Measurements from ENCODE around the gene ECEL1. TPM values are rescaled to one million over a fixed set of nuclear protein-coding genes. Genes with fewer than 3 reads are reported as not detected.

The ECEL1 gene
- total and polyA plus RNA-seq, 2 of the 4 experiments (the other 2 are of a cell fraction), result not detected

DNA sequence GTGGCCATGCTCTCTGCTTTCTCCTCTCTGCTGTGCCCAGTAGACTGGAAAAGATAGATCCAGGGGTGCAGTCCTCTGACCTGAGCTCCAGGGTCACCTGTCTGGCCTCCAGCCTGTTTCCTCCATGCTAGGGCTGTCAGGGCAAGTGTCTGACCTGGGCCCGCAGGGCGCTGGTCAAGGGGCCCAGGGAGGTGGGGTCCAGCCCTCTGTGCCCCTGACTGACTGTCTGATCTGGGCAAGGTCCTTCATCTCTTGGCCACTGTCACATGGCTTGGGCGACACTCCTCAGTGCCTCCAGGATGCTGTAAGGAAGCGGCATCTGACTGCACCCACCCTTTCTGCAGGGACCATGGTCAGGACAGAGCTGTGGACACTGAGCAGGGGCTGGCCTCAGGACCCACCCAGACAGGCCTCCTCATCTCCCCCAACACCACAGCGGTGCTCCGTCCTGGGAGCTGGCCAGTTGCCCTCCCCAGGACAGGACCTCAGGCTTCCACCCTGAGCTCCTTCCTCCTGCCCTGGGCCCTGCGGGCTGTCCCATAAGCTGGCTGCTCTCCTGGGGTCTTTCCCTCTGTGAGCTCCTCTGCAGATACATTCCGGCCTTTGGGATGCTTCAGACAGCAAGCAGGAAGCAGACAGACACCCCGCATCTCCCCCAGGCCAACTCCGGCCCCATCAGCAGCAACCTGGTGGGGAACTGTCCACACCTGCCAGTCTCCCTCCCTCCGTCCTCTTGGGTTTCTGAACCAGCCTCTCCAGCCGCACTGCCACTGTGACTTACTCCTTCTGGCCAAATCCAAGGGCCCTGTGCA, 52.9 kb downstream of the ECEL1 start:
- H3K18ac ChIP-seq (ENCODE audit: low read depth, low read length), result no peak overlapping the region
- H3K4me2 ChIP-seq (ENCODE audit: low read depth, low read length), result no peak overlapping the region
- 69% methylated on average over 9 of the region's 12 CpGs; no CpG with 5 or more reads in 1 of the 2 experiments for WGBS, 2 experiments (ENCODE audit: extremely low coverage in 2 of 2, insufficient read length in 1 of 2)
- H4K91ac ChIP-seq (ENCODE audit: insufficient read depth, low read depth, low read length), result no peak overlapping the region
- no peak overlapping the region for H3K4me3 ChIP-seq (ENCODE audit: insufficient read depth, low read depth, low read length)
- no peak overlapping the region for H3K14ac ChIP-seq (replicated peaks; ENCODE audit: low read depth, low read length)
- intact Hi-C loops (cut with micrococcal nuclease), result no loop called here
- H3K56ac ChIP-seq (ENCODE audit: extremely low read depth, insufficient read depth, low read length), result no peak overlapping the region
- no peak overlapping the region for H2BK15ac ChIP-seq (ENCODE audit: low read depth, low read length)
- H3K79me1 ChIP-seq (ENCODE audit: low read depth in 1 of 2, low read length in 2 of 2), result no peaks in the 10 kb centered on the region
- H3K9ac ChIP-seq (ENCODE audit: low read depth, low read length), result no peak overlapping the region
- no peak overlapping the region for H2BK20ac ChIP-seq (ENCODE audit: low read depth, low read length)
- H2BK5ac ChIP-seq (ENCODE audit: low read depth, low read length, poor library complexity, severe bottlenecking), result no peak overlapping the region
- DNase-seq, result no peak
- H4K8ac ChIP-seq (ENCODE audit: low read depth in 2 of 2, low read length in 2 of 2), result no peak overlapping the region
- no peak overlapping the region for H2BK120ac ChIP-seq (ENCODE audit: low read depth, low read length)
- no peaks in the 10 kb centered on the region for H3K9me1 ChIP-seq (ENCODE audit: insufficient read depth, low read length)
- no peak overlapping the region for H2AK9ac ChIP-seq (replicated peaks; ENCODE audit: low read depth, low read length, poor library complexity)
- H3K36me3 ChIP-seq (ENCODE audit: control insufficient read depth, insufficient read depth, low read length), result no peaks in the 10 kb centered on the region
- no peak overlapping the region for H3K27ac ChIP-seq (ENCODE audit: insufficient read depth, low read length)
- dilution Hi-C loops (cut with HindIII; ENCODE audit: low sequenced_read_pairs, unreplicated experiment), result no loop called here
- H3K23ac ChIP-seq (ENCODE audit: low read depth, low read length), result no peak overlapping the region
- ChIA-PET CTCF (no interaction called here), POLR2A (ENCODE audit: unreplicated experiment) (no interaction called here)
- H4K20me1 ChIP-seq (ENCODE audit: insufficient read depth, low read length), result no peaks in the 10 kb centered on the region
- H2AK5ac ChIP-seq (ENCODE audit: low read depth, low read length), result no peak overlapping the region
- peaks cover 31% of the 10 kb centered on the region for H3K27me3 ChIP-seq (ENCODE audit: control insufficient read depth, insufficient read depth, low read length)
- BruUV-seq (replicated peaks), result no TSS peak
- no peak overlapping the region for H4K5ac ChIP-seq (ENCODE audit: low read depth, low read length)
- H2AFZ ChIP-seq (replicated peaks; ENCODE audit: low read length, poor library complexity), result no peak overlapping the region
- in situ Hi-C loops (cut with MboI; ENCODE audit: low sequenced_read_pairs), result loop anchor here (5.0 kb wide), 1 partner anchor 527 kb away; no protein-coding TSS in a partner anchor
- TF ChIP-seq CEBPB (IDR thresholded peaks at IDR 0.05; ENCODE audit: low read depth, low read length) (no peak), NFE2L2 (IDR thresholded peaks at IDR 0.05; ENCODE audit: low read depth, low read length) (no peak), BHLHE40 (IDR thresholded peaks at IDR 0.05; ENCODE audit: low read depth, low read length) (no peak), RFX5 (IDR thresholded peaks at IDR 0.05; ENCODE audit: low read depth, low read length) (no peak), CHD1 (IDR thresholded peaks at IDR 0.05; ENCODE audit: low read depth, low read length) (no peak), RAD21 (IDR thresholded peaks at IDR 0.05; ENCODE audit: low read length) (no peak), POLR2A (IDR thresholded peaks at IDR 0.05; ENCODE audit: low read depth, low read length) (no peak), MAZ (IDR thresholded peaks at IDR 0.05; ENCODE audit: borderline replicate concordance, low read depth, low read length) (no peak)
- TF ChIP-seq, protein P1, sequence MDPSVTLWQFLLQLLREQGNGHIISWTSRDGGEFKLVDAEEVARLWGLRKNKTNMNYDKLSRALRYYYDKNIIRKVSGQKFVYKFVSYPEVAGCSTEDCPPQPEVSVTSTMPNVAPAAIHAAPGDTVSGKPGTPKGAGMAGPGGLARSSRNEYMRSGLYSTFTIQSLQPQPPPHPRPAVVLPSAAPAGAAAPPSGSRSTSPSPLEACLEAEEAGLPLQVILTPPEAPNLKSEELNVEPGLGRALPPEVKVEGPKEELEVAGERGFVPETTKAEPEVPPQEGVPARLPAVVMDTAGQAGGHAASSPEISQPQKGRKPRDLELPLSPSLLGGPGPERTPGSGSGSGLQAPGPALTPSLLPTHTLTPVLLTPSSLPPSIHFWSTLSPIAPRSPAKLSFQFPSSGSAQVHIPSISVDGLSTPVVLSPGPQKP (IDR thresholded peaks at IDR 0.05; ENCODE audit: borderline replicate concordance, low read depth, low read length), result no peak
- TF ChIP-seq, protein P2, sequence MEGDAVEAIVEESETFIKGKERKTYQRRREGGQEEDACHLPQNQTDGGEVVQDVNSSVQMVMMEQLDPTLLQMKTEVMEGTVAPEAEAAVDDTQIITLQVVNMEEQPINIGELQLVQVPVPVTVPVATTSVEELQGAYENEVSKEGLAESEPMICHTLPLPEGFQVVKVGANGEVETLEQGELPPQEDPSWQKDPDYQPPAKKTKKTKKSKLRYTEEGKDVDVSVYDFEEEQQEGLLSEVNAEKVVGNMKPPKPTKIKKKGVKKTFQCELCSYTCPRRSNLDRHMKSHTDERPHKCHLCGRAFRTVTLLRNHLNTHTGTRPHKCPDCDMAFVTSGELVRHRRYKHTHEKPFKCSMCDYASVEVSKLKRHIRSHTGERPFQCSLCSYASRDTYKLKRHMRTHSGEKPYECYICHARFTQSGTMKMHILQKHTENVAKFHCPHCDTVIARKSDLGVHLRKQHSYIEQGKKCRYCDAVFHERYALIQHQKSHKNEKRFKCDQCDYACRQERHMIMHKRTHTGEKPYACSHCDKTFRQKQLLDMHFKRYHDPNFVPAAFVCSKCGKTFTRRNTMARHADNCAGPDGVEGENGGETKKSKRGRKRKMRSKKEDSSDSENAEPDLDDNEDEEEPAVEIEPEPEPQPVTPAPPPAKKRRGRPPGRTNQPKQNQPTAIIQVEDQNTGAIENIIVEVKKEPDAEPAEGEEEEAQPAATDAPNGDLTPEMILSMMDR (conservative IDR thresholded peaks at IDR 0.05; ENCODE audit: low read depth, low read length), result no peak
- TF ChIP-seq, protein P3, sequence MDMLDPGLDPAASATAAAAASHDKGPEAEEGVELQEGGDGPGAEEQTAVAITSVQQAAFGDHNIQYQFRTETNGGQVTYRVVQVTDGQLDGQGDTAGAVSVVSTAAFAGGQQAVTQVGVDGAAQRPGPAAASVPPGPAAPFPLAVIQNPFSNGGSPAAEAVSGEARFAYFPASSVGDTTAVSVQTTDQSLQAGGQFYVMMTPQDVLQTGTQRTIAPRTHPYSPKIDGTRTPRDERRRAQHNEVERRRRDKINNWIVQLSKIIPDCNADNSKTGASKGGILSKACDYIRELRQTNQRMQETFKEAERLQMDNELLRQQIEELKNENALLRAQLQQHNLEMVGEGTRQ (IDR thresholded peaks at IDR 0.05; ENCODE audit: low read depth, low read length), result no peak
- ATAC-seq (ENCODE audit: low read depth), result no peak
- no peak overlapping the region for H3K4ac ChIP-seq (ENCODE audit: low read depth, low read length)
- no peaks in the 10 kb centered on the region for H3K9me3 ChIP-seq (ENCODE audit: control insufficient read depth, insufficient read depth, low read length)
- no peaks in the 10 kb centered on the region for H3K4me1 ChIP-seq (ENCODE audit: control insufficient read depth, insufficient read depth, low read length)
